ENCODE measurements around the gene ALX4.

GRCh38 chr11:44236296-44236695 is 73.6 kb downstream of the ALX4 start:
- TF ChIP-seq CTCF (IDR thresholded peaks at IDR 0.05): no peak
- TF ChIP-seq POLR2A (IDR thresholded peaks at IDR 0.05): no peak

All from Peyer's patch (tissue), 4 donors.